NK-92 (cell line): ENCODE data around the gene PNPLA7.
"Not testable (repeated sequence)": the region's sequence is repeated elsewhere in the genome, so short reads cannot be mapped to it uniquely, and the experiment has no call there.

Source experiments
- DNase-seq: peaks from one replicate; lab custom pipeline; 2025; ENCODE audit not compliant: unreplicated experiment; lab: John Stamatoyannopoulos, UW

The PNPLA7 gene

GRCh38 chr9:137543237-137543963, 6.8 kb downstream of the PNPLA7 start:
- no peak for DNase-seq

GRCh38 chr9:137542486-137542885, 7.7 kb downstream of the PNPLA7 start:
- DNase-seq, result no peak

- DNase-seq, result no peak
Measured at GRCh38 chr9:137540536-137540935, 9.7 kb downstream of the PNPLA7 start.

- no peak for DNase-seq
Measured at GRCh38 chr9:137538058-137538457, 12.1 kb downstream of the PNPLA7 start.

- not testable (repeated sequence) for DNase-seq
Measured at GRCh38 chr9:137536594-137537131, 13.5 kb downstream of the PNPLA7 start.

GRCh38 chr9:137535120-137535428, 15.1 kb downstream of the PNPLA7 start:
- no peak for DNase-seq

- no peak for DNase-seq
Measured at GRCh38 chr9:137534256-137535119, 15.7 kb downstream of the PNPLA7 start.

GRCh38 chr9:137532891-137533468, 17.2 kb downstream of the PNPLA7 start:
- DNase-seq, result not testable (repeated sequence)

- DNase-seq, result no peak
Measured at GRCh38 chr9:137531099-137531765, 19.0 kb downstream of the PNPLA7 start.

GRCh38 chr9:137530331-137530730, 19.9 kb downstream of the PNPLA7 start:
- no peak for DNase-seq

GRCh38 chr9:137524981-137525317, 25.3 kb downstream of the PNPLA7 start:
- DNase-seq, result no peak

- DNase-seq, result no peak
Measured at GRCh38 chr9:137524161-137524980, 25.8 kb downstream of the PNPLA7 start.

- DNase-seq, result no peak
Measured at GRCh38 chr9:137522746-137523455, 27.3 kb downstream of the PNPLA7 start.

GRCh38 chr9:137521405-137521985, 28.7 kb downstream of the PNPLA7 start:
- no peak for DNase-seq

GRCh38 chr9:137520614-137521404, 29.4 kb downstream of the PNPLA7 start:
- DNase-seq, result no peak

GRCh38 chr9:137519553-137519952, 30.6 kb downstream of the PNPLA7 start:
- no peak for DNase-seq

GRCh38 chr9:137518661-137519459, 31.3 kb downstream of the PNPLA7 start:
- not testable (repeated sequence) for DNase-seq
